ENCODE measurements around the gene LMF1.

DNA sequence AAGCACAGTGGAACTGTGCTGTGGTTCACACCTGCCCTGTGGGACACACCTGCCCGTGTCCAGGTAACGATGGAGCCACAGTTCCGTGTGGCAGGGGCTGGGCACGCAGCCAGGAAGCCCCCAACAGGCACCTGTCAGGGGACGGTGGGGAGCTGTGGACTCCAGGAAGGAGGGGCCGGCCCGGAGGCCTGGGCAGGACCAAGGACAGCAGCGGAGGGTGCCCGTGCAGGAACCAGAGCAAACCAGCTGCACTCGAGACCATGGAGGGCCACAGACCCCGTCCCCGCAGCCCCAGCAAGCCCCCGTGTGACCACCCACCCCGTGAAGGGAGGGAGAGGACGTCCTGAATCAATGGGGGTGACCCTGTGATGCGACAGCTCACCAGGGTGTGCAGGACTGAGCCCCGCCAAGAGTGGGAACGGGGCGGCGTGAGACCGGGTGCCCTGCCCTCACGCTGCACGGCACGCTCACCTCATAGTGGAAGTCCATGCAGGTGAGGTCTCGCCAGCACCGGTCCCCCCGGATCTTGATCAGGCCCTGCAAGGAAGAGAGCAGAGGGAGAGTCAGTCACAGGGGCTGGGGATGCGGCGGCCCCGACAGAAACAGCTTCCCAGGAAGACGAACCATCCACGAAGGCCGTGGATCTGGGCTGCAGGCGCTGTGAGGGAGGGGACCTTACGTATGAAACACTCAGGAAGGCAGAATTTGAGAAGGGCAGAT is 78.1 kb downstream of the LMF1 start:
- TF ChIP-seq, protein P1, sequence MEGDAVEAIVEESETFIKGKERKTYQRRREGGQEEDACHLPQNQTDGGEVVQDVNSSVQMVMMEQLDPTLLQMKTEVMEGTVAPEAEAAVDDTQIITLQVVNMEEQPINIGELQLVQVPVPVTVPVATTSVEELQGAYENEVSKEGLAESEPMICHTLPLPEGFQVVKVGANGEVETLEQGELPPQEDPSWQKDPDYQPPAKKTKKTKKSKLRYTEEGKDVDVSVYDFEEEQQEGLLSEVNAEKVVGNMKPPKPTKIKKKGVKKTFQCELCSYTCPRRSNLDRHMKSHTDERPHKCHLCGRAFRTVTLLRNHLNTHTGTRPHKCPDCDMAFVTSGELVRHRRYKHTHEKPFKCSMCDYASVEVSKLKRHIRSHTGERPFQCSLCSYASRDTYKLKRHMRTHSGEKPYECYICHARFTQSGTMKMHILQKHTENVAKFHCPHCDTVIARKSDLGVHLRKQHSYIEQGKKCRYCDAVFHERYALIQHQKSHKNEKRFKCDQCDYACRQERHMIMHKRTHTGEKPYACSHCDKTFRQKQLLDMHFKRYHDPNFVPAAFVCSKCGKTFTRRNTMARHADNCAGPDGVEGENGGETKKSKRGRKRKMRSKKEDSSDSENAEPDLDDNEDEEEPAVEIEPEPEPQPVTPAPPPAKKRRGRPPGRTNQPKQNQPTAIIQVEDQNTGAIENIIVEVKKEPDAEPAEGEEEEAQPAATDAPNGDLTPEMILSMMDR (IDR thresholded peaks at IDR 0.05), result no peak
- TF ChIP-seq POLR2AphosphoS5 (IDR thresholded peaks at IDR 0.05), result no peak
